ENCODE results near the gene SND1.
A peak's percentile ranks its signal among the peaks of the same experiment; 100 is the strongest.

Gene SND1

DNA sequence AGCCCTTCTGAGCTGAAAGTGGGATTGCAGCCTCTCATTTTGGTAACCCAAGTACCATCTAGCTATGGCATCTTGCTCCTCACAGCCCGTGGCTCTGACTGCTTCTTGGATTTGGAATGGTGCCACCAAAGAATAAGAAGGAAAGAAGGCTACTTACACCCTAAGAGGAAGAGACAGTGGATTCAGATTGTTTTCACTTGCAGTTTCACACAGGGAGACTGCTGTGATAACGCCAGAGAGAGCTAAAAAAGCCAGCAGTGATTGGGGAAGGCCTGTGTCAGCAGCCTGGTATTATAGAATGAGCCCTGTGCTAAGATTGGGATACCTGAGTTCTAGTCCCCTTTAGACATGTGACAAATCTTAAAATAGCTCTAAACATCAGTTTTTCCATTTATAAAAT lies 382.8 kb downstream of the SND1 start:
- POLR2A ChIA-PET = no interaction called here
- Histone ChIP-seq H3K4me1 (ENCODE audit: control insufficient read depth, insufficient read depth, low read length) (peaks cover 6% of the 10 kb centered on the region), H3K4me3 (ENCODE audit: low read depth, low read length) (no peak overlapping the region), H3K9me3 (ENCODE audit: control insufficient read depth, insufficient read depth, low read depth, low read length) (no peaks in the 10 kb centered on the region), H3K27ac (ENCODE audit: extremely low read depth, low read depth, low read length) (no peak overlapping the region), H3K36me3 (ENCODE audit: control insufficient read depth in 2 of 2, insufficient read depth in 1 of 2, low read length in 2 of 2) (no peaks in the 10 kb centered on the region)
- TF ChIP-seq PRDM1 (tag by site-specific recombination; IDR thresholded peaks at IDR 0.05) (0 out of 2 replicates have a peak, but pooled peaks have one; percentile 23), ZIC2 (tag by site-specific recombination; IDR thresholded peaks at IDR 0.05) (peak; percentile 41), ZNF645 (tag by site-specific recombination; IDR thresholded peaks at IDR 0.05) (no peak)
- CTCF ChIA-PET = interaction anchor here (0.6 to 6.2 kb wide), 11 partner anchors 8 to 446 kb away, joined by 3 to 69 read pairs (median 4); no protein-coding TSS in a partner anchor

GRCh38 chr7:128035712-128036111 lies 383.7 kb downstream of the SND1 start:
- Histone ChIP-seq H3K27ac (ENCODE audit: extremely low read depth, low read depth, low read length) (no peak overlapping the region), H3K36me3 (ENCODE audit: control insufficient read depth in 2 of 2, insufficient read depth in 1 of 2, low read length in 2 of 2) (no peaks in the 10 kb centered on the region), H3K4me1 (ENCODE audit: control insufficient read depth, insufficient read depth, low read length) (peaks cover 6% of the 10 kb centered on the region), H3K4me3 (ENCODE audit: low read depth, low read length) (no peak overlapping the region), H3K9me3 (ENCODE audit: control insufficient read depth, insufficient read depth, low read depth, low read length) (no peaks in the 10 kb centered on the region)
- POLR2A ChIA-PET = no interaction called here
- CTCF ChIA-PET = interaction anchor here (0.6 to 6.2 kb wide), 9 partner anchors 17 to 1770 kb away, joined by 3 to 69 read pairs (median 4); no protein-coding TSS in a partner anchor
- no peak for TF ChIP-seq HOXA7 (CRISPR knock-in tag; IDR thresholded peaks at IDR 0.05; ENCODE audit: borderline replicate concordance)
- TF ChIP-seq ZSCAN30 (tag by site-specific recombination; IDR thresholded peaks at IDR 0.05) = peak; percentile 72; the same call in 1 of the 2 replicates
- no peak for TF ChIP-seq PRDM1 (tag by site-specific recombination; IDR thresholded peaks at IDR 0.05)
- no peak for TF ChIP-seq ZNF571 (tag by site-specific recombination; IDR thresholded peaks at IDR 0.05)
- TF ChIP-seq ZNF600 (tag by site-specific recombination; IDR thresholded peaks at IDR 0.05) = peak; percentile 83
- peak; percentile 22; the same call in 1 of the 2 replicates for TF ChIP-seq MZF1 (tag by site-specific recombination; IDR thresholded peaks at IDR 0.05; ENCODE audit: borderline replicate concordance)
- TF ChIP-seq ZBTB17 (tag by site-specific recombination; IDR thresholded peaks at IDR 0.05) = 0 out of 2 replicates have a peak, but pooled peaks have one; percentile 20
- TF ChIP-seq ZNF324 (tag by site-specific recombination; IDR thresholded peaks at IDR 0.05) = no peak
- TF ChIP-seq ZNF558 (tag by site-specific recombination; IDR thresholded peaks at IDR 0.05) = no peak
- TF ChIP-seq ZNF654 (tag by site-specific recombination; IDR thresholded peaks at IDR 0.05; ENCODE audit: low read depth) = peak; percentile 69
- TF ChIP-seq, protein P1, sequence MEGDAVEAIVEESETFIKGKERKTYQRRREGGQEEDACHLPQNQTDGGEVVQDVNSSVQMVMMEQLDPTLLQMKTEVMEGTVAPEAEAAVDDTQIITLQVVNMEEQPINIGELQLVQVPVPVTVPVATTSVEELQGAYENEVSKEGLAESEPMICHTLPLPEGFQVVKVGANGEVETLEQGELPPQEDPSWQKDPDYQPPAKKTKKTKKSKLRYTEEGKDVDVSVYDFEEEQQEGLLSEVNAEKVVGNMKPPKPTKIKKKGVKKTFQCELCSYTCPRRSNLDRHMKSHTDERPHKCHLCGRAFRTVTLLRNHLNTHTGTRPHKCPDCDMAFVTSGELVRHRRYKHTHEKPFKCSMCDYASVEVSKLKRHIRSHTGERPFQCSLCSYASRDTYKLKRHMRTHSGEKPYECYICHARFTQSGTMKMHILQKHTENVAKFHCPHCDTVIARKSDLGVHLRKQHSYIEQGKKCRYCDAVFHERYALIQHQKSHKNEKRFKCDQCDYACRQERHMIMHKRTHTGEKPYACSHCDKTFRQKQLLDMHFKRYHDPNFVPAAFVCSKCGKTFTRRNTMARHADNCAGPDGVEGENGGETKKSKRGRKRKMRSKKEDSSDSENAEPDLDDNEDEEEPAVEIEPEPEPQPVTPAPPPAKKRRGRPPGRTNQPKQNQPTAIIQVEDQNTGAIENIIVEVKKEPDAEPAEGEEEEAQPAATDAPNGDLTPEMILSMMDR (tag by site-specific recombination; IDR thresholded peaks at IDR 0.05) = 0 out of 2 replicates have a peak, but pooled peaks have one; percentile 21

- POLR2A ChIA-PET = no interaction called here
- H3K9me3 ChIP-seq (ENCODE audit: control insufficient read depth, insufficient read depth, low read depth, low read length) = no peaks in the 10 kb centered on the region
- peaks cover 6% of the 10 kb centered on the region for H3K4me1 ChIP-seq (ENCODE audit: control insufficient read depth, insufficient read depth, low read length)
- CTCF ChIA-PET = interaction anchor here (0.6 to 6.2 kb wide), 8 partner anchors 11 to 328 kb away, joined by 3 to 69 read pairs (median 4); no protein-coding TSS in a partner anchor
- H3K4me3 ChIP-seq (ENCODE audit: low read depth, low read length) = no peak overlapping the region
- no peak overlapping the region for H3K27ac ChIP-seq (ENCODE audit: extremely low read depth, low read depth, low read length)
- no peaks in the 10 kb centered on the region for H3K36me3 ChIP-seq (ENCODE audit: control insufficient read depth in 2 of 2, insufficient read depth in 1 of 2, low read length in 2 of 2)
- TF ChIP-seq ZNF114 (tag by site-specific recombination; IDR thresholded peaks at IDR 0.05) (no peak), ZNF37A (tag by site-specific recombination; IDR thresholded peaks at IDR 0.05) (no peak), HOXA7 (CRISPR knock-in tag; IDR thresholded peaks at IDR 0.05; ENCODE audit: borderline replicate concordance) (no peak), ZNF521 (tag by site-specific recombination; IDR thresholded peaks at IDR 0.05) (no peak), ZNF596 (tag by site-specific recombination; IDR thresholded peaks at IDR 0.05) (no peak), IKZF3 (tag by site-specific recombination; IDR thresholded peaks at IDR 0.05) (no peak), ZNF704 (tag by site-specific recombination; IDR thresholded peaks at IDR 0.05) (no peak)
Measured at GRCh38 chr7:128036226-128036940, 384.4 kb downstream of the SND1 start.
